SK-N-SH treated with all-trans-retinoic acid at 6 μM for 48 hours (cell line): ENCODE results near the gene OASL.

Source experiments
- ARNTL ChIP-seq: fragments of 450-650 bp; formaldehyde crosslinking; IDR thresholded peaks from 2 replicates; pipeline ENCODE4 v1.5.0; 2020; ENCODE audit warnings: low read depth, mild to moderate bottlenecking, moderate library complexity, borderline replicate concordance
- ESRRG ChIP-seq: fragments of 250-450 bp; sonication (Bioruptor Pico); IDR thresholded peaks from 2 replicates; pipeline ENCODE4 v1.6.1; 2021; ENCODE audit warnings: mild to moderate bottlenecking
- PATZ1 ChIP-seq: fragments of 250-450 bp; sonication (Bioruptor Pico); IDR thresholded peaks from 2 replicates; pipeline ENCODE4 v1.8.0; 2020; ENCODE audit warnings: mild to moderate bottlenecking, moderate library complexity, borderline replicate concordance
- PPARA ChIP-seq: fragments of 250-450 bp; sonication (Bioruptor Pico); IDR thresholded peaks from 2 replicates; pipeline ENCODE4 v1.5.0; 2020; ENCODE audit warnings: mild to moderate bottlenecking, borderline replicate concordance
- RARB ChIP-seq: fragments of 250-450 bp; sonication (Bioruptor Pico); IDR thresholded peaks from 2 replicates; pipeline ENCODE4 v1.8.0; 2021; ENCODE audit warnings: mild to moderate bottlenecking, moderate library complexity
- TCF4 ChIP-seq: fragments of 250-450 bp; sonication (Bioruptor Pico); IDR thresholded peaks from 2 replicates; pipeline ENCODE4 v1.8.0; 2021; ENCODE audit warnings: mild to moderate bottlenecking, moderate library complexity, borderline replicate concordance
- ZFP3 ChIP-seq: fragments of 250-450 bp; sonication (Bioruptor Pico); IDR thresholded peaks from 2 replicates; pipeline ENCODE4 v1.5.0; 2020; ENCODE audit warnings: mild to moderate bottlenecking, moderate library complexity
- ZFP30 ChIP-seq: fragments of 450-650 bp; formaldehyde crosslinking; IDR thresholded peaks from 2 replicates; pipeline ENCODE4 v1.5.0; 2022; ENCODE audit warnings: mild to moderate bottlenecking, moderate library complexity

GRCh38 chr12:121008347-121009098, 30.5 kb downstream of the OASL start:
- TF ChIP-seq ESRRG (CRISPR knock-in tag): no peak
- no peak for TF ChIP-seq RARB (CRISPR knock-in tag)
- TF ChIP-seq TCF4 (CRISPR knock-in tag): no peak
- no peak for TF ChIP-seq ZFP3 (CRISPR knock-in tag)
- no peak for TF ChIP-seq ZFP30 (CRISPR knock-in tag)
- TF ChIP-seq ARNTL (CRISPR knock-in tag): no peak
- TF ChIP-seq PPARA (CRISPR knock-in tag): no peak
- TF ChIP-seq PATZ1 (CRISPR knock-in tag): no peak
